Suppressor macrophage treated with lipopolysaccharide for 4 hours (primary cell): Measurements from ENCODE around the gene ETV7.

ENCODE experiments used
- DNase-seq: peaks from one replicate; pipeline ENCODE4 v3.0.0-alpha.2; 2020

ETV7 gene

GRCh38 chr6:36337814-36338213 lies 49.7 kb downstream of the ETV7 start:
- no peak for DNase-seq

DNA sequence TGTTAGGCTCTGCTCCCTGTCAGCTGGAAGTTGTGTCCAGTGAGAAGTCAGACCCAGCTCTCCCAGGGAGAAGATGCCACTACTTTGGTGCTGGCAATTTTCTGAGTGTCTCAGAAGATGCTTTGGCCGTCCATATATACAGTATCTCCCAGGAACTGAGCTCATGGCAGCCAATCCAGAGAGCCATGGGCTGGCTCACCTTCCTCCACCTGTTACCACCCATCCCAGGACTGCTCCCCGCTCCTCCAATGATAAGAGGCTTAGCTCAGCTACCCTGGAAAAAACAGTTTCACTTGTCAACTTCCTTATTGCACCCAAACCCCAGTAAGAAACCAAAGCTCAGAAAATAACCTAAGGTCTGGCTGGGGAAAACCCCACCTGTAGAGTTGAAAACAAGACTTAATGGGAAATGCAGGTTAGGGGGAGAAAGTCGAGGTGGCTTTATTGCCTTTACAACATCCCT lies 50.7 kb downstream of the ETV7 start, which contains the start of gene BNIP5:
Gene BNIP5, minus strand, starts transcription at position 110 of the 463 bp plus-strand sequence. CDS start 6,198 bp downstream, outside the sequence.
- DNase-seq: no peak

- no peak for DNase-seq
These were observed 51.2 kb downstream of the ETV7 start for GRCh38 chr6:36336208-36336710.

GRCh38 chr6:36335465-36336207 lies 51.8 kb downstream of the ETV7 start:
- DNase-seq: no peak

- DNase-seq: no peak
These were observed 52.5 kb downstream of the ETV7 start for GRCh38 chr6:36334832-36335459.

- no peak for DNase-seq
These were observed 53.3 kb downstream of the ETV7 start for GRCh38 chr6:36333931-36334725.

DNA sequence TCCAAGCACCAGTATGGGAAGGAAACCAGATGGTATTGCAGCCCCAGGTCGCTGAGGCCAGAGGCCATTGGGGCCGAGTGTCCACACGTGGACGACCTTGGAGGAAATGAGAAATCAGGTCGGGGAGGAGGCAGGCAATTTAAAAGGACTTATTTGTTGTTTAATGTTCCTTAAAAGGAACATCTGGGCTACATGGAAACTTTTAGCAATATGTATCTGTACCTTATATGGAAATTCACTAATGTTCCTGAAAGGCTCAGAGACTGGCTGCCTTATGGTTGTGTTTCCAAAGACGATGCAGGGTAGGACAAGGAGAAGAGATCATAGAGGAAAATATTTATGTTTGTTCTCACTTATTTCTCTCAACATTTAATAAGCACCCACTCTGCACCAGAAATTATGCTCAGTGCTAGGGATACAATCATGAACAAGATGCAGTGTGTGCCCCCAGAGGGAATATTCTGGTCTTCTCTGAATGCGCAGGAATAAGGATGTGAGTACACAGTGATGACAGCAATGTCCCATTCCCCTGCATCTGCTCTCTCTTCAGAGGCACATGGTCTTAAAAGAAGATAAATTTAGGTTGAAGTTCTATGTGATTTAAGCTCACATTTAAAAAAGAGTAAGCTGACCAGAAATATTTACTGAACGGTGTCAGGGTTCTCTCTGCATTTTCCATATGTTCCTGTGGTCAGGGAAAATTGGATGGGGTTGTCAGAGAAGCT lies 54.1 kb downstream of the ETV7 start:
- DNase-seq: no peak

DNA sequence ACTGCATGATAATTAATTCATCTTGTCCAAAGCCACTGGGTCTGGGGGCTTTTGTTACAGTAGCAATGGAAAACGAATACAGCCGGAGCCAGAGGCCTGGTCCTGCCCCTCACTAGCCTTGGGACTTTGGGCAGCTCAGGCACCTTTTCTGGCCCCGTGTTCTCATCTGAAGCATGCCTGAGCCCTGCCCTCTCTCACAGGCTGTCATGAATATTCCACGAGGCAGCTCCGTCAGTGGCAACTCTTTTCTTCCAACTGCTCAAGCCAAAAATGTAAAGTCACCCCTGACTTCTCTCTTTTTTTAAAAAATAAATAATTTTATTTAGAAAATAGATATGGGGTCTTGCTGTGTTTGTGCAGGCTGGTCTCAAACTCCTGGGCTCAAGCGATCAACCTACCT lies 56.1 kb downstream of the ETV7 start:
- DNase-seq: no peak

GRCh38 chr6:36330366-36330765 lies 57.1 kb downstream of the ETV7 start:
- DNase-seq: no peak

GRCh38 chr6:36329798-36330291 lies 57.6 kb downstream of the ETV7 start:
- no peak for DNase-seq

- no peak for DNase-seq
These were observed 58.9 kb downstream of the ETV7 start for GRCh38 chr6:36328600-36328999.

DNA sequence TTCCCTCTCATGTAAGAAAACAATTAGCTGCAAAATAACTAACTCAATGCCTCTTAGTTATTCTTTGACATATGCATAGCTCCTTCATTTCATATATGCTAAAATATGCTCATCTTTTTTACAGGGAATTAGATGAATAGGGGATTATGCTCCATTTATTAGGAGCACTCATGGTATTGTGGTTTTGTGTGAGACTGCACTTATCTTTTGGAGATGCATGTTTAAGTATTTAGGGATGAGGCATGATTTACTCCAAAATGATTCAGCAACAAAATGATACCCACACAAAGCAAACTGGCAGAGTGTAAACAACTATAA lies 59.6 kb downstream of the ETV7 start:
- no peak for DNase-seq

- DNase-seq: no peak
These were observed 60.1 kb downstream of the ETV7 start for GRCh38 chr6:36327226-36327918.

GRCh38 chr6:36326356-36326995 lies 61.0 kb downstream of the ETV7 start:
- DNase-seq: no peak

- no peak for DNase-seq
These were observed 62.8 kb downstream of the ETV7 start for GRCh38 chr6:36324715-36325114.

GRCh38 chr6:36324191-36324590 lies 63.3 kb downstream of the ETV7 start:
- DNase-seq: no peak

GRCh38 chr6:36323062-36323461 lies 64.4 kb downstream of the ETV7 start:
- peak; percentile 26 for DNase-seq

- no peak for DNase-seq
These were observed 64.9 kb downstream of the ETV7 start for GRCh38 chr6:36322591-36322990.

DNA sequence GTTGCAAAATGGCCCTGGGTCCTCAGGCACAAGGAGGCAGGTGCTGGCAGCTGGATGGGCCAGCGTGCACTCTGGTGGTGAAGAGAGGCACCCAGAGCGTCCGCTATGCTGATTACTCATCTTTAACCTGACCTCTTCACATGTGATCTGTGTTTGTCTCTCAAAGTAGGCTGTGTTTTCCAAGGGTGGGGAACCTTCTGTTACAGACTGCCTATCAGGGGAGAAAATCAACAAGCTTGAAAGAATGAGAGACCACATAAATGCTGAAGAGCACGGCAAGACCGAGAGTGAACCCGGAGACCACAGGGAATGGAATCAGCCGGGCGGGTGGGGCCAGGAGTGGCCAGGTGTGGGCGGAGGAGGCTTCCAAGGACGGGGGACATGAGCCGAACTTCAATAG lies 67.0 kb downstream of the ETV7 start:
- no peak for DNase-seq

- DNase-seq: no peak
These were observed 67.6 kb downstream of the ETV7 start for GRCh38 chr6:36319821-36320220.

DNA sequence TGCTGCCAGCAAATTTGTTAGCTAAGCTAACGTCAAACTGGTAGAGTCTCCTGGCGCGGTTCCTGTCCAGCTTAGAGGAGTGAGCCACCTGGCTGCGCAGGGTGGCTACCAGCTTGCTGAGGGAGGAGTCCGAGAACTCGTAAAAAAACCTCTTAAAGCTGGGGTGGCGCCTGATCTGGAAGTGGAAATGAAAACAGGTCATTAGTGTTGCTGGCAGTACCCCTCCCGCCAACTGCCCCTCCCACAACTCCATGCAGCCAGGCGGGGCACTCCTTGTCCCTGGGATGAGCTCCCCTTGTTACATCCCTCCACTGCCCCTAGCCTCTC lies 68.1 kb downstream of the ETV7 start:
- no peak for DNase-seq
